PFSK-1 (cell line): ENCODE data around the gene TMEM209.

Experiments
- FOXP2 ChIP-seq: optimal IDR thresholded peaks from 2 replicates; pipeline ENCODE3; 2011; ENCODE audit warnings: borderline replicate concordance, control low read depth, inconsistent platforms; ENCODE audit not compliant: insufficient read depth; ENCODE audit errors: extremely low read length, extremely low read depth
- POLR2AphosphoS5 ChIP-seq: IDR thresholded peaks from 2 replicates; pipeline ENCODE4 v1.6.1; 2012; ENCODE audit warnings: low read depth, mild to moderate bottlenecking, control low read depth, low read length, moderate library complexity
- TAF1 ChIP-seq: IDR thresholded peaks from 2 replicates; pipeline ENCODE4 v1.6.1; 2012; ENCODE audit warnings: low read length, control low read depth, borderline replicate concordance; ENCODE audit not compliant: insufficient read depth

DNA sequence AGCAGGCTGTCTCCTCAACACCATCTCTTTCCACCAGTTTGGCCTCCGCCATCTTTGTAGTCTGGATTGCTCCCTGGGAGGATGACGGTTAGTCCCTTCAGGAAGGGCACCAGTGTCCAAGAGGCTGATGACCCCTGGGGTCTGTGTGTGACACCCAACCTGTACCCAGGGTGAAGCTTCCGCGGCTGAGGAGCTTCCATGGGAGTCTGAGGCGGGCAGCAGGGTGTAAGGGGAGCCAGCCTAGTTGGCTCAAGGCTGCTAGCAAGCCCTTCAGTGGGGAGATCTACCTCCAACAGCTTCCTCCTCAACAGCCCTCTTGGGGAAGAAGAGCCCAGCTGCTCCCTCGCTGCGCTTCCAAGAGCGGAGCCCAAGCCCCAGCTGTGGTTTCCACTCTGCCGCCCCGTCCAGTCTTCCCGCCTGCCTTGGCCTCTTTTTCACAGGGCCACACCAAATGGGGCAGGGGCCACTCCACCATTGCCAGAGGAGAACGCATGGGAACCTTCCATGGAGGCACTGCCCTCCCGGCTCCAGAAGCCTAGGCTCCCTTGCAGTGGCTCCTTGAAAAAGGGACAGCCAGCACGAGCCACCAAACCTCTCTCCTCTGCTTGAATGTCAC lies 57.4 kb downstream of the TMEM209 start:
- TF ChIP-seq POLR2AphosphoS5, result no peak
- no peak for TF ChIP-seq FOXP2
- no peak for TF ChIP-seq TAF1
